Left ventricle myocardium inferior (tissue), 1 donor: ENCODE results near the gene KRTAP5-7. TPM values are rescaled to one million over a fixed set of nuclear protein-coding genes. Genes with fewer than 3 reads are reported as not detected.

Source experiments
- DNase-seq: peaks from one replicate; pipeline ENCODE4 v3.0.0-alpha.2; 2020
- H3K27ac ChIP-seq: fragments of 200-600 bp; replicated peaks from 2 replicates; pipeline ENCODE4 v1.8.0; 2021
- H3K27me3 ChIP-seq: fragments of 200-600 bp; 2 replicates; pipeline ENCODE4 v1.8.0; 2021; ENCODE audit warnings: low read depth
- H3K36me3 ChIP-seq: fragments of 200-600 bp; 2 replicates; pipeline ENCODE4 v1.8.0; 2021
- H3K4me1 ChIP-seq: fragments of 200-600 bp; 2 replicates; pipeline ENCODE4 v1.8.0; 2021
- H3K4me3 ChIP-seq: fragments of 200-600 bp; 2 replicates; pipeline ENCODE4 v1.8.0; 2021; ENCODE audit warnings: mild to moderate bottlenecking, moderate library complexity
- H3K9me3 ChIP-seq: fragments of 200-600 bp; replicated peaks from 2 replicates; pipeline ENCODE4 v1.8.0; 2021
- CTCF ChIP-seq: fragments of 200-600 bp; IDR thresholded peaks from 2 replicates; pipeline ENCODE4 v1.8.0; 2021; ENCODE audit warnings: antibody characterized with exemption, mild to moderate bottlenecking, borderline replicate concordance
- intact Hi-C: fragments of 100-400 bp; cut with micrococcal nuclease; formaldehyde crosslinking; loops from one replicate; pipeline ENCODE4 v1.11.0; 2022
- total RNA-seq: library from RNA; stranded (reverse); fragmentation: NEBNext Ultra II Directional; extraction: Animal tissue kit (Norgen Biotek cat#: 25700); gene quantifications from one replicate; pipeline ENCODE4 v1.2.1, GENCODE V29; 2021
- donor health status: DM: no; HTN: yes; CAD: no; lungs with severe emphysema.

KRTAP5-7 gene
- total RNA-seq, 1 donor from 2014 or later: not detected

DNA sequence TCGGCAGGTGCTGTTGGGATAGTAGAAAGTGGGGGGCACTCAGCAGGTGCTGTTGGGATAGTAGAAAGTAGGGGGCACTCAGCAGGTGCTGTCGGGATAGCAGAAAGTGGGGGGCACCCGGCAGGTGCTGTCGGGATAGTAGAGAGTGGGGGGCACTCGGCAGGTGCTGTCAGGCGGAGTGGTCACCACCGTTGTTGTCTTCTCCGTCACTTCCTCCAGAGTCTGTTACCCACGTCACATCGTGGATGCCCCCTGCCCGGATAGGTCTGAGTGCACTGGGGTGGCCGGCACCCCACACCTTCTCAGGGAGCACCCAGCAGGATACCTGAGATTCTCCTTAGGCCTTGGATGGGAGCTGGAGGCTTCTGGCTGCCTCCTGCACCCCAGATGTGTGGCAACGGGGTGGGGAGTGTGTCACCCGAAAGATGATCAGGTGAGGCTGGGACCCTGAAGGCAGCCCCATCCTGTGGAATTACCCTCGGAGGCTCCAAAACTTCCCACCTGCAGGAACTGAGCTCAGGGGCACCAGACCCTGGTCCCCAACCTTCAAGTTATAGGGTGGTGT, 24.1 kb upstream of the KRTAP5-7 start:
- H3K9me3 ChIP-seq: peaks cover 11% of the 10 kb centered on the region
- no peak overlapping the region for H3K27ac ChIP-seq
- TF ChIP-seq CTCF: no peak
- no peak for DNase-seq
- peaks cover 58% of the 10 kb centered on the region for H3K36me3 ChIP-seq
- peaks cover 25% of the 10 kb centered on the region for H3K4me1 ChIP-seq
- intact Hi-C loops: no loop called here
- H3K27me3 ChIP-seq: no peaks in the 10 kb centered on the region
- no peak overlapping the region for H3K4me3 ChIP-seq

GRCh38 chr11:71504531-71504930, 22.5 kb upstream of the KRTAP5-7 start:
- TF ChIP-seq CTCF: no peak
- DNase-seq: no peak

GRCh38 chr11:71505001-71505400, 22.1 kb upstream of the KRTAP5-7 start:
- Histone ChIP-seq H3K36me3 (peaks cover 37% of the 10 kb centered on the region), H3K27me3 (no peaks in the 10 kb centered on the region), H3K27ac (no peak overlapping the region), H3K4me3 (no peak overlapping the region), H3K4me1 (peaks cover 16% of the 10 kb centered on the region), H3K9me3 (peaks cover 31% of the 10 kb centered on the region)
- TF ChIP-seq CTCF: no peak
- DNase-seq: no peak
- intact Hi-C loops: no loop called here

More at GRCh38 chr11:71504531-71504930, 22.5 kb upstream of the KRTAP5-7 start:
- H3K27ac ChIP-seq: no peak overlapping the region
- no peak overlapping the region for H3K4me3 ChIP-seq
- H3K27me3 ChIP-seq: no peaks in the 10 kb centered on the region
- peaks cover 42% of the 10 kb centered on the region for H3K36me3 ChIP-seq
- intact Hi-C loops: no loop called here
- H3K4me1 ChIP-seq: peaks cover 19% of the 10 kb centered on the region
- peaks cover 26% of the 10 kb centered on the region for H3K9me3 ChIP-seq

GRCh38 chr11:71505781-71506180, 21.3 kb upstream of the KRTAP5-7 start:
- Histone ChIP-seq H3K27ac (no peak overlapping the region), H3K9me3 (peaks cover 39% of the 10 kb centered on the region), H3K4me3 (no peak overlapping the region), H3K36me3 (peaks cover 32% of the 10 kb centered on the region), H3K4me1 (peaks cover 9% of the 10 kb centered on the region), H3K27me3 (no peaks in the 10 kb centered on the region)
- no peak for DNase-seq
- intact Hi-C loops: no loop called here
- TF ChIP-seq CTCF: no peak

- no peak overlapping the region for H3K27ac ChIP-seq
- H3K4me1 ChIP-seq: peaks cover 5% of the 10 kb centered on the region
- DNase-seq: no peak
- H3K9me3 ChIP-seq: peaks cover 52% of the 10 kb centered on the region
- H3K36me3 ChIP-seq: peaks cover 25% of the 10 kb centered on the region
- H3K27me3 ChIP-seq: no peaks in the 10 kb centered on the region
- TF ChIP-seq CTCF: no peak
- intact Hi-C loops: no loop called here
- H3K4me3 ChIP-seq: no peak overlapping the region
These were observed 20.0 kb upstream of the KRTAP5-7 start for GRCh38 chr11:71507102-71507501.
